Choroid plexus epithelial cell (primary cell): Measurements from ENCODE around the gene ANKRD12.
"Not testable (repeated sequence)": the region's sequence is repeated elsewhere in the genome, so short reads cannot be mapped to it uniquely, and the experiment has no call there.

Source experiments
- DNase-seq: peaks from one replicate; pipeline ENCODE4 v3.0.0-alpha.2; 2010; ENCODE audit warnings: low read depth
- H3K4me3 ChIP-seq: 2 replicates; pipeline ENCODE4 v1.5.1; 2011; ENCODE audit warnings: low read depth, mild to moderate bottlenecking, control low read depth, low read length, moderate library complexity
- CTCF ChIP-seq: conservative IDR thresholded peaks from 2 replicates; pipeline ENCODE4 v1.5.1; 2011; ENCODE audit warnings: low read depth, mild to moderate bottlenecking, control low read depth, inconsistent platforms, low read length, moderate library complexity

Gene ANKRD12

GRCh38 chr18:9136315-9137155 is at the start of gene ANKRD12:
TSS of gene ANKRD12 (plus strand) at chr18:9136781. CDS start at chr18:9182433, 45,652 bp downstream.
- peak; percentile 98 for DNase-seq
- peak within 1 kb of the TSS; percentile 92 for H3K4me3 ChIP-seq
- TF ChIP-seq CTCF, result no peak

GRCh38 chr18:9087144-9087543 is 49.4 kb upstream of the ANKRD12 start:
- H3K4me3 ChIP-seq, result no peak overlapping the region
- no peak for TF ChIP-seq CTCF
- no peak for DNase-seq

GRCh38 chr18:9088252-9088651 is 48.3 kb upstream of the ANKRD12 start:
- no peak overlapping the region for H3K4me3 ChIP-seq
- no peak for TF ChIP-seq CTCF
- no peak for DNase-seq

GRCh38 chr18:9088727-9089126 is 47.9 kb upstream of the ANKRD12 start:
- not testable (repeated sequence) for H3K4me3 ChIP-seq, DNase-seq

- TF ChIP-seq CTCF, result no peak
- no peak overlapping the region for H3K4me3 ChIP-seq
- DNase-seq, result no peak
These were observed 46.0 kb upstream of the ANKRD12 start for GRCh38 chr18:9090578-9090977.

GRCh38 chr18:9091066-9091476 is 45.5 kb upstream of the ANKRD12 start:
- H3K4me3 ChIP-seq, result no peak overlapping the region
- DNase-seq, result no peak
- TF ChIP-seq CTCF, result no peak

- DNase-seq, result peak; percentile 83
- TF ChIP-seq CTCF, result no peak
- H3K4me3 ChIP-seq, result no peak overlapping the region
These were observed 43.9 kb upstream of the ANKRD12 start for GRCh38 chr18:9092665-9093064.

- not testable (repeated sequence) for DNase-seq, H3K4me3 ChIP-seq
These were observed 43.5 kb upstream of the ANKRD12 start for GRCh38 chr18:9093109-9093508.
